ENCODE data around the gene TMEM91.
A peak's percentile ranks its signal among the peaks of the same experiment; 100 is the strongest.

The TMEM91 gene

DNA sequence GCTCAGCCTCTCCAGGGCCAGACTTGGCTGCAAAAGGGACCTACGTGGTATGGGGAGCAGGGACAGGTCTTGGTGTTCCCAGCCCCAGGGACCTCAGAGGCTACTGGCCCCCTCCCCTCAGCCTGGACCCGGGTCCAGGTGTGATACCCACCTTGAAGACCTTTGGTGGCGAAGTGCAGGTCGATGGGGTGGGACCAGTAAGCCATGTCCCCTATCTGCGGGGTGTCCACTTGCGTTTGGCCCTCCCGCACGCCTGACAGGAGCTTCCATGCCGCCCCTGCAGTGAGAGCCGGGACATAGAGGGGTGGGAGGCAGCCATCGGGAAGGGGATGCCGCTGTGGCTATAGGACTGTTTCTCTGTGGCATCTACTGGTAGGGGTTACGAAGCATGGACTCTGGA, 18.6 kb upstream of the TMEM91 start:
- H3K4me3 ChIP-seq (ENCODE audit: control insufficient read depth, low read depth, low read length), result no peak overlapping the region
- TF ChIP-seq, protein P1, sequence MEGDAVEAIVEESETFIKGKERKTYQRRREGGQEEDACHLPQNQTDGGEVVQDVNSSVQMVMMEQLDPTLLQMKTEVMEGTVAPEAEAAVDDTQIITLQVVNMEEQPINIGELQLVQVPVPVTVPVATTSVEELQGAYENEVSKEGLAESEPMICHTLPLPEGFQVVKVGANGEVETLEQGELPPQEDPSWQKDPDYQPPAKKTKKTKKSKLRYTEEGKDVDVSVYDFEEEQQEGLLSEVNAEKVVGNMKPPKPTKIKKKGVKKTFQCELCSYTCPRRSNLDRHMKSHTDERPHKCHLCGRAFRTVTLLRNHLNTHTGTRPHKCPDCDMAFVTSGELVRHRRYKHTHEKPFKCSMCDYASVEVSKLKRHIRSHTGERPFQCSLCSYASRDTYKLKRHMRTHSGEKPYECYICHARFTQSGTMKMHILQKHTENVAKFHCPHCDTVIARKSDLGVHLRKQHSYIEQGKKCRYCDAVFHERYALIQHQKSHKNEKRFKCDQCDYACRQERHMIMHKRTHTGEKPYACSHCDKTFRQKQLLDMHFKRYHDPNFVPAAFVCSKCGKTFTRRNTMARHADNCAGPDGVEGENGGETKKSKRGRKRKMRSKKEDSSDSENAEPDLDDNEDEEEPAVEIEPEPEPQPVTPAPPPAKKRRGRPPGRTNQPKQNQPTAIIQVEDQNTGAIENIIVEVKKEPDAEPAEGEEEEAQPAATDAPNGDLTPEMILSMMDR (conservative IDR thresholded peaks at IDR 0.05; ENCODE audit: control insufficient read depth, insufficient read depth, low read depth, low read length), result no peak
- DNase-seq (ENCODE audit: low read depth), result no peak

DNA sequence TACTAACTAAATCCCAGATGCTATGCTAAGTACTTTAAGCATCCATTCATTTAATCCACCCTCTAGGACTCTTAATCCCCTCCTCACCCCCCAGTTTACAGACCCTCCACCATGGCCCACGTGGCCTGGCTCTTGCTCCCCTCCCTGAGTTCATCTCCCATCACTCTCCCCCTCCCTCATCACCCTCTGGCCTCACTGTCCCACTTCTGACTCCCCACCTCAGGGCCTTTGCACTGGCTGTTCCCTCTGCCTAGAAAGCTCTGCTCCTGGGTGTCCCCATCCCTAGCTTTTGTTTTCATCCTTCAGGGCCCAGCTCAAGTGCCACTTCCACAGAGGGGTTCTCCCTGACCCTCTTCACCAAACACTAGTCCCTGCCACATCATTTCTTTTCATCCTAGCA, 16.6 kb upstream of the TMEM91 start:
- no peak for DNase-seq (ENCODE audit: low read depth)
- TF ChIP-seq, protein P1 (conservative IDR thresholded peaks at IDR 0.05; ENCODE audit: control insufficient read depth, insufficient read depth, low read depth, low read length), result no peak
- H3K4me3 ChIP-seq (ENCODE audit: control insufficient read depth, low read depth, low read length), result no peak overlapping the region

DNA sequence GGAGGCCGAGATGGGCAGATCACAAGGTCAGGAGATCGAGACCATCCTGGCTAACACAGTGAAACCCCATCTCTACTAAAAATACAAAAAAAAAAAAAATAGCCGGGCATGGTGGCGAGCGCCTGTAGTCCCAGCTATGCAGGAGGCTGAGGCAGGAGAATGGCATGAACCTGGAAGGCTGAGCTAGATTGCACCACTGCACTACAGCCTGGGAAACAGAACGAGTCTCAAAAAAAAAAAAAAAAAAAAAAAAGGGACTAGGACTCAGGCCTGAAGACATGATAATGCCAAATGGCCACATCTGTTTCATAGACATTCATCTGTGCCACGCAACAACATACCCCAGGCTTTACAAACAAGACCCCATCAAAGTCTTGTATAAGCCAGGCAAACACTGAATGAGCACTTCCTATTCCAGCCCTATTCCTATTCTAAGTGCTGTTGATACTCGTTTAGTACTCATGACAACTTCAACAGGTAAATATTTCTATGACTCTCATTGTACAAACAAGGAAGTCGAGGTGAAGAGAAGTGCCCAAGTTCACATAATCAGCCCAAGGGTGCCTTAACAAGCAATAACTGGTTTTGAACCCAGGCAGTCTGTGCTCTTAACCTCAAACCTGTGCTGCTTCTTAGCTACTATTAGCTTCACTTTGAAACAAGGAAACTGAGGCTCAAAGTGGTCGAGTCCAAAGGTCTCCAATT, 14.0 kb upstream of the TMEM91 start:
- TF ChIP-seq, protein P1 (conservative IDR thresholded peaks at IDR 0.05; ENCODE audit: control insufficient read depth, insufficient read depth, low read depth, low read length), result no peak
- H3K4me3 ChIP-seq (ENCODE audit: control insufficient read depth, low read depth, low read length), result no peak overlapping the region
- no peak for DNase-seq (ENCODE audit: low read depth)

DNA sequence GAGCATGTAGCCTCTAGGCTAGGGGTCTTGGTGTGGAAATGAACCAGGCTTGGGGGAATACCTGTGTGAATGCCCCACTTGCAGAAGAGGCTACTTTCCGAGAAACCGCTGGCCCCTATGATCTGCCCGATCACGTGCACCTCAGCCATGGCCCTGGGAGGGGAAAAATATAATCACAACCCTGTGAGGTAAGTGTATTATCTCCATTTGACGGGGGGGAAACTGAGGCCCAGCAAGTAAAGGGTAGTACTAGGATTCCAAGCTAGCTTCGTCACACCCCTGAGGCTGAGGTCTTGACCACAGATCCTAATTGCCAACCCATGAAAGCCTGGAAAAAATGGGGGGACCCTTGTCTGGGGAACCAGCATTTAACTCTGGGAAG, 13.0 kb upstream of the TMEM91 start:
- TF ChIP-seq, protein P1 (conservative IDR thresholded peaks at IDR 0.05; ENCODE audit: control insufficient read depth, insufficient read depth, low read depth, low read length), result no peak
- H3K4me3 ChIP-seq (ENCODE audit: control insufficient read depth, low read depth, low read length), result peak overlapping the region; percentile 96
- no peak for DNase-seq (ENCODE audit: low read depth)

DNA sequence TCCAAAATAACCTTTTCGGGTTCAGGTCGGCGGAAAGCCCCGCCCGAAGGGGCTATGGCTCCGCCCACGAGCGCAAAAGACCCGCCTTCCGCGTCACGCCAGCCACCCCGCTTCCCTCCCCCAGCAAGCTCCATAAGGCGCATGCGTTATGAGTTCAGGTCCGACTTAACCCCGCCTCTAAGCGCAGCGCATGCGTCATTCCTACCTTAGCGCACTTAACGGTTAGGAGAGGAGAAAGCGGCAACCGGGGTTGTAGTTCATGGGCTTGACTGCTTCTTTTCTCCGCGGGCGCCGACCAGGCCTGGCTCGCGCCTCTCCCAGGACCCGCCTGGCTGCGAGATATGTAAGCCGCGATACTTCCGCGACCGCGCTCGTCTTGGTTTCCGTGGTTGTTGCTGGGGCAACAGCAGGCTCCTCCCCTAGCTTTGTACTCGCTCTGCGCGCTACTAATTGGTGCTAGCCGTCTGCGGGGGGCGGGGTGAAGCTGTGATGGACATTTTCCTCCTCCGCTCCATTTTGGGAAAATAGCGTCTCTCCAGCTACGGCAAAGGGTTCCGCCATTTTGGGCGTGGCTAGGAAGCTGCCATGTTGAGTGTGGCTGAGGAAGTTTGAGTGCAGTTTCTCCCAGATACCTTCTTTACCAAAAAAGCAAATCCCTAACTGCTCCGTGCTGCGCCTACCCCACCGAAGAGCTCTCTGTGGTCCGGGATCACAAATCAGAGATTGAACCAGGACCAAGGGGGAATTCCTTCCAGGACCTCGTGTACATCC, 12.4 kb upstream of the TMEM91 start, which contains the start of gene B9D2:
Gene B9D2 (minus strand): TSS at position 397 of the 771 bp plus-strand sequence. CDS start 630 bp downstream, outside the sequence.
- DNase-seq (ENCODE audit: low read depth), result peak; percentile 98
- TF ChIP-seq, protein P1 (conservative IDR thresholded peaks at IDR 0.05; ENCODE audit: control insufficient read depth, insufficient read depth, low read depth, low read length), result no peak

DNA sequence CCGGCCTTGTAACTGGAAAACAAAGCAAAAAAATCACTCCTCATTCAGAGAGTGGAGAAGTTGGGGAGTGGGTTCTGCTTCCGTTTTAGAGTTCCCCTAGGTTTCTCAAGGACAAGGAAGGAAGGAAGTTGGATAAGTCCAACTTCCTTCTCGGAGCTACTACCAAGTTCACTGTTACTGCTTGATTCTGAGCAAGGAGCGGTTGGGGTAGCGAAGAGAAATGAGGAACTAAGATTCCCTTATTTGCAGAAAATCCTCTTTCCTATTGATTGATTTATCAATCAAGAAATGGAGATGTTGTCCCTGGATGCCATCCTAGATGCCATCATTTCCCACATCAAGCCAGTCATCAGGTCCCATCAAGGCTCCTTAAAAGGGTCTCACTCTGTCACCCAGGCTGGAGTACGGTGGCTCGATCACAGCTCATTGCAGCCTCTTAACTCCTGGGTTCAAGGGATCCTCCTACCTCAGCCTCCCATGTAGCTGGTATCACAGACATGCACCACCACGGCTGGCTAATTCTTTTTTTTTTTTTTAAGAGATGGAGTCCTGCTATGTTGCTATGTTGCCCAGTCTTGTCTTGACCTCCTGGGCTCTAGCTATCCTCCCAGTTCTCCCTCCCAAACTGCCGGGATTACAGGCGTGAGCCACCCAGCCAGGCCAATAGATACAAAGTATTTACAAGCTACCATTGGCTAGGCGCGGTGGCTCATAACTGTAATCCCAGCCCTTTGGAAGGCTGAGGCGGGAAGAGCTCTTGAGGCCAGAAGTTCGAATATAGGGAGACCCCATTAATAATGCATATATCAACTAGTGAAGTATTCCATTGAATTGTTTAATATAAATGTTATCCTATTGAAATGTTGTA, 11.6 kb upstream of the TMEM91 start:
- peak overlapping the region; percentile 96 for H3K4me3 ChIP-seq (ENCODE audit: control insufficient read depth, low read depth, low read length)
- no peak for DNase-seq (ENCODE audit: low read depth)
- TF ChIP-seq, protein P1 (conservative IDR thresholded peaks at IDR 0.05; ENCODE audit: control insufficient read depth, insufficient read depth, low read depth, low read length), result no peak

More for the DNA sequence above, 12.4 kb upstream of the TMEM91 start, which contains the start of gene B9D2:
- peak within 1 kb of the TSS; percentile 96 for H3K4me3 ChIP-seq (ENCODE audit: control insufficient read depth, low read depth, low read length)

Measured in fibroblast of mammary gland (primary cell).